MM.1S (cell line): ENCODE measurements around the gene ZNF587B.

Experiments used
- DNase-seq: peaks from one replicate; pipeline ENCODE4 v3.0.0-alpha.2; 2015
- H2AFZ ChIP-seq: fragments of 300-600 bp; sonication (generic); 2 replicates; pipeline ENCODE4 v1.6.0; 2016; ENCODE audit warnings: antibody characterized with exemption, low read length
- H3F3A ChIP-seq: fragments of 300-600 bp; sonication (generic); 2 replicates; pipeline ENCODE4 v1.6.1; 2016; ENCODE audit warnings: mild to moderate bottlenecking, antibody characterized with exemption, low read length, moderate library complexity, mixed read lengths; ENCODE audit not compliant: insufficient read depth
- H3K27ac ChIP-seq: fragments of 300-600 bp; sonication (generic); 2 replicates; pipeline ENCODE4 v1.5.1; 2016; ENCODE audit warnings: mild to moderate bottlenecking, low read length
- H3K27me3 ChIP-seq: fragments of 300-600 bp; sonication (generic); replicated peaks from 2 replicates; pipeline ENCODE4 v1.6.0; 2016; ENCODE audit warnings: low read length; ENCODE audit not compliant: insufficient read depth
- H3K36me3 ChIP-seq: fragments of 300-600 bp; sonication (generic); replicated peaks from 2 replicates; pipeline ENCODE4 v1.6.1; 2016; ENCODE audit warnings: mild to moderate bottlenecking, low read length, mixed read lengths; ENCODE audit not compliant: insufficient read depth
- H3K4me1 ChIP-seq: fragments of 300-600 bp; sonication (generic); 2 replicates; pipeline ENCODE4 v1.6.1; 2016; ENCODE audit warnings: low read length, mixed read lengths
- H3K4me2 ChIP-seq: fragments of 300-600 bp; sonication (generic); 2 replicates; pipeline ENCODE4 v1.6.0; 2016; ENCODE audit warnings: low read depth, low read length
- H3K4me3 ChIP-seq: fragments of 300-600 bp; sonication (generic); 2 replicates; pipeline ENCODE4 v1.5.1; 2016; ENCODE audit warnings: low read length, mixed read lengths
- H3K79me2 ChIP-seq: fragments of 300-600 bp; sonication (generic); 2 replicates; pipeline ENCODE4 v1.6.1; 2016; ENCODE audit warnings: mixed run types, low read length, mixed read lengths
- H3K9ac ChIP-seq: fragments of 300-600 bp; sonication (generic); 2 replicates; pipeline ENCODE4 v1.6.1; 2016; ENCODE audit warnings: low read length, mixed read lengths
- H3K9me2 ChIP-seq: fragments of 300-600 bp; sonication (generic); replicated peaks from 2 replicates; pipeline ENCODE4 v1.6.1; 2016; ENCODE audit warnings: mild to moderate bottlenecking, low read length, mixed read lengths; ENCODE audit not compliant: insufficient read depth
- H3K9me3 ChIP-seq: fragments of 300-600 bp; sonication (generic); replicated peaks from 2 replicates; pipeline ENCODE4 v1.6.1; 2016; ENCODE audit warnings: mild to moderate bottlenecking, low read length, mixed read lengths; ENCODE audit not compliant: insufficient read depth
- H4K20me1 ChIP-seq: fragments of 300-600 bp; sonication (generic); 2 replicates; pipeline ENCODE4 v1.6.1; 2016; ENCODE audit warnings: mild to moderate bottlenecking, low read length, moderate library complexity, mixed read lengths; ENCODE audit not compliant: insufficient read depth
- CTCF ChIP-seq: fragments of 300-600 bp; sonication (generic); IDR thresholded peaks from 2 replicates; pipeline ENCODE4 v1.5.1; 2016; ENCODE audit warnings: antibody characterized with exemption, low read length, mixed read lengths
- EZH2 ChIP-seq: fragments of 300-600 bp; sonication (generic); optimal IDR thresholded peaks from 2 replicates; pipeline ENCODE3; 2017; ENCODE audit warnings: low read depth, mild to moderate bottlenecking, antibody characterized with exemption, low read length, mixed read lengths
- EZH2phosphoT487 ChIP-seq: fragments of 300-600 bp; sonication (generic); IDR thresholded peaks from 2 replicates; pipeline ENCODE4 v1.6.1; 2018; ENCODE audit warnings: antibody characterized with exemption, low read length

Gene ZNF587B

GRCh38 chr19:57886046-57886445 lies 55.9 kb downstream of the ZNF587B start:
- Histone ChIP-seq H3K4me1 (no peaks in the 10 kb centered on the region), H3K4me2 (no peak overlapping the region), H3K4me3 (no peak overlapping the region), H3K79me2 (no peaks in the 10 kb centered on the region), H3K9ac (no peak overlapping the region), H3K36me3 (no peaks in the 10 kb centered on the region), H3F3A (no peaks in the 10 kb centered on the region), H4K20me1 (no peaks in the 10 kb centered on the region), H3K9me2 (no peaks in the 10 kb centered on the region), H2AFZ (no peak overlapping the region), H3K27me3 (no peaks in the 10 kb centered on the region), H3K27ac (no peak overlapping the region), H3K9me3 (no peaks in the 10 kb centered on the region)
- TF ChIP-seq CTCF, result no peak
- no peak for TF ChIP-seq EZH2phosphoT487
- no peak for TF ChIP-seq EZH2
- DNase-seq, result no peak

GRCh38 chr19:57887195-57887941 lies 57.3 kb downstream of the ZNF587B start:
- H3K9ac ChIP-seq, result no peak overlapping the region
- H4K20me1 ChIP-seq, result no peaks in the 10 kb centered on the region
- H3K4me2 ChIP-seq, result no peak overlapping the region
- no peaks in the 10 kb centered on the region for H3K4me1 ChIP-seq
- no peak overlapping the region for H3K4me3 ChIP-seq
- H3F3A ChIP-seq, result no peaks in the 10 kb centered on the region
- H3K9me2 ChIP-seq, result no peaks in the 10 kb centered on the region
- DNase-seq, result no peak
- H3K27me3 ChIP-seq, result no peaks in the 10 kb centered on the region
- H3K27ac ChIP-seq, result no peak overlapping the region
- no peaks in the 10 kb centered on the region for H3K9me3 ChIP-seq
- no peaks in the 10 kb centered on the region for H3K36me3 ChIP-seq
- H2AFZ ChIP-seq, result no peak overlapping the region
- no peaks in the 10 kb centered on the region for H3K79me2 ChIP-seq
- TF ChIP-seq EZH2, result no peak
- TF ChIP-seq EZH2phosphoT487, result no peak
- no peak for TF ChIP-seq CTCF

- H3K4me2 ChIP-seq, result no peak overlapping the region
- no peaks in the 10 kb centered on the region for H3K9me2 ChIP-seq
- H3K27me3 ChIP-seq, result no peaks in the 10 kb centered on the region
- no peak overlapping the region for H2AFZ ChIP-seq
- DNase-seq, result no peak
- H3K9ac ChIP-seq, result no peak overlapping the region
- no peaks in the 10 kb centered on the region for H3K36me3 ChIP-seq
- no peak overlapping the region for H3K27ac ChIP-seq
- no peaks in the 10 kb centered on the region for H4K20me1 ChIP-seq
- H3K4me1 ChIP-seq, result no peaks in the 10 kb centered on the region
- no peaks in the 10 kb centered on the region for H3K79me2 ChIP-seq
- H3K9me3 ChIP-seq, result no peaks in the 10 kb centered on the region
- H3F3A ChIP-seq, result no peaks in the 10 kb centered on the region
- H3K4me3 ChIP-seq, result no peak overlapping the region; the same call in 1 of the 2 replicates
- TF ChIP-seq EZH2phosphoT487, result no peak
- no peak for TF ChIP-seq EZH2
- TF ChIP-seq CTCF, result no peak
Measured at GRCh38 chr19:57888107-57888559, 58.0 kb downstream of the ZNF587B start.
